C4-2B (cell line): ENCODE results near the gene BPNT1.

Experiments used
- CTCF ChIP-seq: fragments of 450-650 bp; conservative IDR thresholded peaks from 2 replicates; pipeline ENCODE4 v1.5.1; 2017; ENCODE audit warnings: mild to moderate bottlenecking
- ZFX ChIP-seq: fragments of 450-650 bp; IDR thresholded peaks from 2 replicates; pipeline ENCODE4 v1.6.1; 2017

- TF ChIP-seq CTCF (no peak), ZFX (no peak)
Observed at GRCh38 chr1:220129479-220130210, 40.1 kb upstream of the BPNT1 start.
